NB4 (cell line): ENCODE results near the gene MAN2A2.

Experiments used
- DNase-seq: peaks from one replicate; pipeline ENCODE4 v3.0.0; 2010; ENCODE audit warnings: low read depth
- H3K4me3 ChIP-seq: one replicate; pipeline ENCODE4 v1.5.1; 2011; ENCODE audit warnings: mild to moderate bottlenecking, low read depth, low read length, moderate library complexity
- CTCF ChIP-seq: IDR thresholded peaks from one replicate; pipeline ENCODE4 v1.5.1; 2012; ENCODE audit warnings: low read depth, low read length
- MYC ChIP-seq: IDR thresholded peaks from 2 replicates; pipeline ENCODE4 v1.6.1; 2011; ENCODE audit warnings: low read depth, low read length
- POLR2A ChIP-seq: IDR thresholded peaks from 2 replicates; pipeline ENCODE4 v1.6.1; 2011; ENCODE audit warnings: mild to moderate bottlenecking; ENCODE audit not compliant: insufficient read length; ENCODE audit errors: extremely low read depth
- TF ChIP-seq, protein P1 (sequence below): IDR thresholded peaks from 2 replicates; pipeline ENCODE4 v1.6.1; 2011; ENCODE audit warnings: low read depth, low read length

The MAN2A2 gene

DNA sequence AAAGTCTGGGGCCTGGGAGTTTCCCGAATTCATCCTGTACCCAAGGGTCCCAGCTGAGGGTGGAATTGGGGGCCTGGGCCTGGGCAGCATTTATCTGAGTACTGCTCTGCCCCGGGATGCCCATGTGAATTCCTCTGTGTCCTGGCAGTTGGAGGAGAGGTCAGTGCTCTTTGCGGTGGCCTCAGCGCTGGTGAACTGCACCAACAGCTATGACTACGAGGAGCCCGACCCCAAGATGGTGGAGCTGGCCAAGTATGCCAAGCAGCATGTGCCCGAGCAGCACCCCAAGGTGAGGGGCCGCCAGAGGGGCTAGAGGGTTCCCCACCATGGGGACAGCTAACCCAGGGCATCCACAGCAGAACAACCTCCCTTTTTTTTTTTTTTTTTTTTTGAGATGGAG lies 45.4 kb downstream of the MAN2A2 start:
- TF ChIP-seq, protein P1, sequence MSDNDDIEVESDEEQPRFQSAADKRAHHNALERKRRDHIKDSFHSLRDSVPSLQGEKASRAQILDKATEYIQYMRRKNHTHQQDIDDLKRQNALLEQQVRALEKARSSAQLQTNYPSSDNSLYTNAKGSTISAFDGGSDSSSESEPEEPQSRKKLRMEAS: no peak
- no peak for TF ChIP-seq POLR2A
- no peak for TF ChIP-seq MYC
- no peak for TF ChIP-seq CTCF

DNA sequence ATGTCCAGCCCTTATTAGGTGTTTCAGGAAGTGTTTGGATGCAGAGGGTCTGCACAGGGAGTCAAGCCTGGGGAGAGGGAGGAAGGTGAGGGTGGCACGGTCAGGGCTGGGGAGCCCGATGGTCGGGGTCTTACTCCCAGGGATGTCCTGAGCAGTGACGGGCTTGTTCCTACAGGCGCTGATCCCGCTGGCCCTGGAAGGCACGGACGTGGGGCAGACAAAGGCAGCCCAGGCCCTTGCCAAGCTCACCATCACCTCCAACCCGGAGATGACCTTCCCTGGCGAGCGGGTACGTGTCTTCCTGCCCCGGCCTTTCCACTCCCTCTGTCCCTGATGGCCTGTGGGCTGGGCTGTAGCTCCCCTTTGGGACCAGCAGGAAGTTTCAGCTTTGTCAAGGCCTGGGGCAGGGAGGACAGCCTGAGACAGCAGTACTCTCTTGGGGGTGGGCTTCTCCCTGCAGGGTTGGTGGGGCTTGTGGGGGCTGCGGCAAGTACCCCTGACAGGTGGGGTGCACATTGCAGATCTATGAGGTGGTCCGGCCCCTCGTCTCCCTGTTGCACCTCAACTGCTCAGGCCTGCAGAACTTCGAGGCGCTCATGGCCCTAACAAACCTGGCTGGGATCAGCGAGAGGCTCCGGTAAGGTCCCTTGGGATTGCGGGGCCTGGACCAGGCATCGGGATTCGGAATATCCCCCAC lies 47.0 kb downstream of the MAN2A2 start:
- no peak for DNase-seq
- TF ChIP-seq MYC: no peak
- TF ChIP-seq CTCF: no peak
- TF ChIP-seq POLR2A: no peak
- TF ChIP-seq, protein P1: no peak
- peak overlapping the region; percentile 14 for H3K4me3 ChIP-seq

More for the DNA sequence above, 45.4 kb downstream of the MAN2A2 start:
- no peak for DNase-seq
- no peak overlapping the region for H3K4me3 ChIP-seq

- TF ChIP-seq POLR2A (no peak), MYC (no peak), CTCF (no peak)
- TF ChIP-seq, protein P1: no peak
- DNase-seq: no peak
Measured at GRCh38 chr15:90950676-90951075, 47.6 kb downstream of the MAN2A2 start.

DNA sequence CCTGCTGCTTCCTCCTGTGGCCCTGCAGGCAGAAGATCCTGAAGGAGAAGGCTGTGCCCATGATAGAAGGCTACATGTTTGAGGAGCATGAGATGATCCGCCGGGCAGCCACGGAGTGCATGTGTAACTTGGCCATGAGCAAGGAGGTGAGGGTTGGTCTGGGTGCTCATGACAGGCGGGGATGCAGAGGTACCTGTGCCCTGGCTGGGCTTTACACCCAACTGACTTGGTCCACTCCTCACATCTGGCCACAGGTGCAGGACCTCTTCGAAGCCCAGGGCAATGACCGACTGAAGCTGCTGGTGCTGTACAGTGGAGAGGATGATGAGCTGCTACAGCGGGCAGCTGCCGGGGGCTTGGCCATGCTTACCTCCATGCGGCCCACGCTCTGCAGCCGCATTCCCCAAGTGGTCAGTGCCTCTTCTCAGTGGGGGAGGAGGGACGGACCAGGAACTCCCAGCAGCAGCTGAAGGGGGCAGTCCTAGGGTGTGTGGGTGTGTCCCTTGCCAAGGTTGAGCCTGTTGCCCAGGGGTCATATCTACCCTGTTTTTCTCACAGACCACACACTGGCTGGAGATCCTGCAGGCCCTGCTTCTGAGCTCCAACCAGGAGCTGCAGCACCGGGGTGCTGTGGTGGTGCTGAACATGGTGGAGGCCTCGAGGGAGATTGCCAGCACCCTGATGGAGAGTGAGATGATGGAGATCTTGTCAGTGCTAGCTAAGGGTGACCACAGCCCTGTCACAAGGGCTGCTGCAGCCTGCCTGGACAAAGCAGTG lies 50.0 kb downstream of the MAN2A2 start:
- TF ChIP-seq POLR2A (no peak), MYC (no peak), CTCF (no peak)
- TF ChIP-seq, protein P1: no peak
- no peak overlapping the region for H3K4me3 ChIP-seq
- no peak for DNase-seq

More at GRCh38 chr15:90950676-90951075, 47.6 kb downstream of the MAN2A2 start:
- H3K4me3 ChIP-seq: no peak overlapping the region

- DNase-seq: no peak
- TF ChIP-seq CTCF (no peak), MYC (no peak), POLR2A (no peak)
- TF ChIP-seq, protein P1: no peak
- H3K4me3 ChIP-seq: no peak overlapping the region
Measured at GRCh38 chr15:90953947-90954711, 51.0 kb downstream of the MAN2A2 start.
